Measurements from ENCODE around the gene INA.
"Not testable (repeated sequence)": the region's sequence is repeated elsewhere in the genome, so short reads cannot be mapped to it uniquely, and the experiment has no call there.

The INA gene

DNA sequence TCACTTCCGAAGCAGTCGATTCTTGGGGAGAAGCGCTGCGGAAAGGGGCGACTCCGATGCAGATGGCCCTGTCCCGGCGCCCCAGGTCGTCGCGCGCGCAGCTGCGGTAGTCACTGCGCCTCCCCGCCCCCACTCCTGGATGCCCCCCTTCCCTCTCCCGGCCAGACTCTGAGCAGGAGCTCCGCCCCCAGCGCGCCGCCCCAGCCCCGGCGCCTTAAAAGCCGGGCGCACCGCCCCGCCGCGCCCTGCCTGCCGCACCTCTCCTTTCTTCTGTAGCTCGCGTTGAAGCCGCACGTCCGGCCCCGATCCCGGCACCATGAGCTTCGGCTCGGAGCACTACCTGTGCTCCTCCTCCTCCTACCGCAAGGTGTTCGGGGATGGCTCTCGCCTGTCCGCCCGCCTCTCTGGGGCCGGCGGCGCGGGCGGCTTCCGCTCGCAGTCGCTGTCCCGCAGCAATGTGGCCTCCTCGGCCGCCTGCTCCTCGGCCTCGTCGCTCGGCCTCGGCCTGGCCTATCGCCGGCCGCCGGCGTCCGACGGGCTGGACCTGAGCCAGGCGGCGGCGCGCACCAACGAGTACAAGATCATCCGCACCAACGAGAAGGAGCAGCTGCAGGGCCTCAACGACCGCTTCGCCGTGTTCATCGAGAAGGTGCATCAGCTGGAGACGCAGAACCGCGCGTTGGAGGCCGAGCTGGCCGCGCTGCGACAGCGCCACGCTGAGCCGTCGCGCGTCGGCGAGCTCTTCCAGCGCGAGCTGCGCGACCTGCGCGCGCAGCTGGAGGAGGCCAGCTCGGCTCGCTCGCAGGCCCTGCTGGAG lies at the start of gene INA:
INA (plus strand) TSS at position 243 of the 817 bp plus-strand sequence; CDS start at position 317, 74 bp downstream.
- no peak for DNase-seq (ENCODE audit: extremely low read depth in 1 of 2, low read depth in 1 of 2)

DNA sequence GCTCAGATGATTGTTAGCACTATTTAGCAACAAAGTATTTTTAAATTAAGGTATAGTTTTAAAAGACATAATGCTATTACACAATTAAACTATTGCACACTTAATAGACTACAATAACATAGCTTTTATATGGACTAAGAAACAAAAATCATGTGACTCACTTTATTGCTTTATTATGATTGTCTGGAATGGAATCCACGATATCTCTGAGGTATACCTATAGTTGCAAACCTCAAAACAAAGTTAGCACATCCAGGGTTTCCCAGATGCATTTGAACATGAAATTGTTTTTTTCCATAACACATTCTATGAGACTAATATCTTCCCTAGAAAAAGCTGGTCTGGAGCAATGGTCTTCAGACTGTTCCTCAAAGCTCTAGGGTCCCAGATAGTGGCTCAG lies 49.5 kb upstream of the INA start:
- DNase-seq (ENCODE audit: extremely low read depth in 1 of 2, low read depth in 1 of 2): no peak

GRCh38 chr10:103231047-103231551 lies 45.8 kb upstream of the INA start:
- DNase-seq (ENCODE audit: extremely low read depth in 1 of 2, low read depth in 1 of 2): no peak

GRCh38 chr10:103232131-103232673 lies 44.7 kb upstream of the INA start:
- no peak for DNase-seq (ENCODE audit: extremely low read depth in 1 of 2, low read depth in 1 of 2)

GRCh38 chr10:103232772-103233488 lies 44.0 kb upstream of the INA start:
- no peak for DNase-seq (ENCODE audit: extremely low read depth in 1 of 2, low read depth in 1 of 2)

DNA sequence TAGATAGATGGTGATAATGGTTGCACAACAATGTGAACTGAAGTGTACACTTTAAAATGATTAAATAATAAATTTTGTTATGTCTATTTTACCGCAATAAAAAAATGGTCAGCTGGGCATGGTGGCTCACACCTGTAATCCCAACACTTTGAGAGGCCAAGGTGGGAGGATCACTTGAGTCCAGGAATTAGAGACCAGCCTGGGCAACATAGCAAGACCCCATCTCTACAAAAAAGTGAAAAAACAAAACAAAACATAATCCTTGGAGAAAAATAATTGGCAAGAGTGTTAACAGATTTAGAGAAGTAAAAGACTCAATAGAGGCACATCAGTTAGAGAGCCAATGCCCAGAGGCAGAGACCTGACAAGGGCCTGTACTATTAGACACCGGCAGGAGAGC lies 41.2 kb upstream of the INA start:
- DNase-seq (ENCODE audit: extremely low read depth in 1 of 2, low read depth in 1 of 2): no peak

GRCh38 chr10:103238506-103239252 lies 38.3 kb upstream of the INA start:
- DNase-seq (ENCODE audit: extremely low read depth in 1 of 2, low read depth in 1 of 2): no peak

GRCh38 chr10:103241262-103242011 lies 35.5 kb upstream of the INA start:
- DNase-seq (ENCODE audit: extremely low read depth in 1 of 2, low read depth in 1 of 2): no peak

DNA sequence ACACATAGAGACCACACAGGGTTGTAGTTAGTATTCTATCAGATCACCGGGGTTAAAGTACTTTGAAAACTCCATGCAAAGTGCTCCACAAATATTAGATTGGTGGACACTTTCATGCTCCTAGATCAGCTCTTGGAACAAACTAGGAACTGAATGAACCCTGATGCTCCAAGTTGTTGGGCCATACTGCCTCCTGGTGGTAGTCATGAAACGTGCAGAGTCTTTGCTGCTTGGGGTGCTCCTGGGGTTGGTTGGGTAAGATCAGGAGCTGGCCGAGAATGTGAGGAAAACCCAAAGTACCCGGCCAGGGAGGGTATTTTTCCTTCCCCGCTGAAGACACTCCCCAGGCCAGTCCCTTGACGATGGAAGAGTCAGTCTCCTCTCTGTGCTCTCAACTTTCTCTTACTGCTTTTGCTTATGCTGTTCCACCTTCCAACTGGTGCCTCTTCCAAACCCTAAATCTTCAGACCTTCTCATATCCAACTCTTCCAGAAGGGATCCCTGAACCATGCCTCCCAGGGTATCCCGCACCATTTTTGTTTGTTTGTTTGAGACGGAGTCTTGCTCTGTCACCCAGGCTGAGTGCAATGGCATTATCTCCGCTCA lies 32.2 kb upstream of the INA start:
- peak; percentile 10 to 36 for DNase-seq (ENCODE audit: extremely low read depth in 1 of 2, low read depth in 1 of 2)

- not testable (repeated sequence) for DNase-seq (ENCODE audit: extremely low read depth in 1 of 2, low read depth in 1 of 2)
Observed at GRCh38 chr10:103245587-103245986, 31.4 kb upstream of the INA start, which contains the start of gene RPEL1. Gene RPEL1, plus strand, starts transcription at chr10:103245887. Its CDS starts 110 bp downstream, at chr10:103245997.

DNA sequence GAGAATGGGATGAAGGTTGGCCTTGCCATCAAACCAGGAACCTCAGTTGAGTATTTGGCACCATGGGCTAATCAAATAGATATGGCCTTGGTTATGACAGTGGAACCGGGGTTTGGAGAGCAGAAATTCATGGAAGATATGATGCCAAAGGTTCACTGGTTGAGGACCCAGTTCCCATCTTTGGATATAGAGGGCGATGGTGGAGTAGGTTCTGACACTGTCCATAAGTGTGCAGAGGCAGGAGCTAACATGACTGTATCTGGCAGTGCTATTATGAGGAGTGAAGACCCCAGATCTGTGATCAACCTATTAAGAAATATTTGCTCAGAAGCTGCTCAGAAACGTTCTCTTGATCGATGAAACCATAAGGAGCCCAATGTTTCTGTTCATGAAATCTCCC lies 30.6 kb upstream of the INA start:
- DNase-seq (ENCODE audit: extremely low read depth in 1 of 2, low read depth in 1 of 2): no peak

DNA sequence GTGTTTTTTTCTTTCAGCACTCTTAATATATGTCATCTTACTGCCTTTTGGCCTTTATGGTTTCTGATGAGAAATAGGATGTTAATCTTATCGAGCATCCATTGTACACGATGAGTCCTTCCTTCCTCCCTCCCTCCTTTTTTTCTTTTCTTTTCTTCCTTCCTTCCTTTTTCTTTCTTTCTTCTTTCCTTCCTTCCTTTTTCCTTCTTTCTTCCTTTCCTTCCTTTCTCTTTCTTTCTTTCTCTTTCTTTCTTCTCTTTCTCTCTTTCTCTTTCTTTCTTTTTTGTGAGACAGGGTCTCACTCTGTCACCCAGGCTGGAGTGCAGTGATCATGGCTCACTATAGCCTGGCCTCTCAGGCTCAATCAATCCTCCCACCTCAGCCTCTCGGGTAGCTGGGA lies 22.8 kb upstream of the INA start:
- no peak for DNase-seq (ENCODE audit: extremely low read depth in 1 of 2, low read depth in 1 of 2)

- DNase-seq (ENCODE audit: extremely low read depth in 1 of 2, low read depth in 1 of 2): no peak
Observed at GRCh38 chr10:103254538-103255325, 22.2 kb upstream of the INA start.

GRCh38 chr10:103256613-103257012 lies 20.3 kb upstream of the INA start:
- DNase-seq (ENCODE audit: extremely low read depth in 1 of 2, low read depth in 1 of 2): no peak

DNA sequence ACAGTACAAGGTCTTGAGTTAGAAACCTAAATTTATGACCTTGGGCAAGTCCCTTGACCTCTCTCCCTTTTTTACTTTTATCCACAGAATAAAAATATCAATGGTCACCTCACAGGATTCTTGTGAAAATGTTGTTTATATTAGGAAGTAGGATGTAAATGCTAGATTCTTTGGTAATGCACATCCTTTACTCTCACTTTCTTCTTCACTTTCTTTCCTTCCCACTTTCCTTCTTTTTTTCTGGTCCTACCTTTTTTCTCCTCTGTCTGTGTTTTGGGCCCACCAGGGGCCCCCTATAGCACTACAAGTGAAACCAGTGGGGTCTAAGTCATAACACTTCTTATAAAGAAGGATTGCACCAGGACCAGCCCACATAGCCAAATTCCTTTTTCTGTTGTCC lies 19.1 kb upstream of the INA start:
- no peak for DNase-seq (ENCODE audit: extremely low read depth in 1 of 2, low read depth in 1 of 2)

DNA sequence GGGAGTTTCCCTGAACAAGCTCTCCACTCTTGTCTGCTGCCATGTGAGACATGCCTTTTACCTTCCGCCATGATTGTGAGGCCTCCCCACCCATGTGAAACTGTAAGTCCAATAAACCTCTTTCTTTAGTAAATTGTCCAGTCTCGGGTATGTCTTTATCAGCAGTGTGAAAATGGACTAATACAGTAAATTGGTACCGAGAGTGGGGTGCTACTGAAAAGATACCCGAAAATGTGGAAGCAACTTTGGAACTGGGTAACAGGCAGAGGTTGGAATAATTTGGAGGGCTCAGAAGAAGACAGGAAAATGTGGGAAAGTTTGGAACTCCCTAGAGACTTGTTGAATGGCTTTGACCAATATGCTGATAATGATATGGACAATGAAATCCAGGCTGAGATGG lies 18.0 kb upstream of the INA start:
- not testable (repeated sequence) for DNase-seq (ENCODE audit: extremely low read depth in 1 of 2, low read depth in 1 of 2)

DNA sequence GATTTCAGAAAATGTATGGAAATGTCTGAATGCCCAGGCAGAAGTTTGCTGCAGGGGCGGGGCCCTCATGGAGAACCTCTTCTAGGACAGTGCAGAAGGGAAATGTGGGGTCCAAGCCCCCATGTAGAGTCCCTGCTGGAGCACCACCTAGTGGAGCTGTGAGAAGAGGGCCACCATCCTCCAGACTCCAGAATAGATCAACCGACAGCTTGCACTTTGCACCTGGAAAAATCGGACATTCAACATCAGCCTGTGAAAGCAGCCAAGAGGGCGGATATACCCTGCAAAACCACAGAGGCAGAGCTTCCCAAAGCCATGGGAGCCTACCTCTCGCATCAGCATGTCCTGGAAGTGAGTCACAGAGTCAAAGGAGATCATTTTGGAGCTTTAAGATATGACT lies 16.9 kb upstream of the INA start:
- DNase-seq (ENCODE audit: extremely low read depth in 1 of 2, low read depth in 1 of 2): no peak

GRCh38 chr10:103262229-103262628 lies 14.7 kb upstream of the INA start:
- DNase-seq (ENCODE audit: extremely low read depth in 1 of 2, low read depth in 1 of 2): no peak

GRCh38 chr10:103265717-103266329 lies 11.1 kb upstream of the INA start:
- DNase-seq (ENCODE audit: extremely low read depth in 1 of 2, low read depth in 1 of 2): no peak
